PC-9 (cell line): ENCODE measurements around the gene ALG12. TPM values are rescaled to one million over a fixed set of nuclear protein-coding genes. Genes with fewer than 3 reads are reported as not detected.
A peak's percentile ranks its signal among the peaks of the same experiment; 100 is the strongest.
"Not testable (repeated sequence)": the region's sequence is repeated elsewhere in the genome, so short reads cannot be mapped to it uniquely, and the experiment has no call there.

Experiments used
- BruUV-seq: library from RNA; stranded (reverse); fragments of 400-500 nt; replicated peaks from 2 replicates; lab custom pipeline; 2021; lab: Mats Ljungman, UMichigan
- CTCF ChIA-PET: fragments of 300-600 bp; sonication (Branson Sonifier 250); formaldehyde crosslinking; loops from one replicate; lab custom pipeline; 2022; ENCODE audit warnings: antibody characterized with exemption; lab: Charles Lee
- POLR2A ChIA-PET: fragments of 300-600 bp; sonication (Branson Sonifier 250); formaldehyde crosslinking; loops from one replicate; lab custom pipeline; 2022; ENCODE audit warnings: antibody characterized with exemption; ENCODE audit not compliant: unreplicated experiment; lab: Charles Lee
- DNase-seq, 2 experiments: peaks; one replicate each; pipeline versions ENCODE4 v3.0.0 to v3.0.0-alpha.2; 2015 to 2022; ENCODE audit warnings: mixed read lengths in 1 of 2
- H2AFZ ChIP-seq: fragments of 200-600 bp; sonication (generic); 2 replicates; pipeline ENCODE4 v1.8.1; 2017; ENCODE audit warnings: antibody characterized with exemption
- H3F3A ChIP-seq: fragments of 200-600 bp; sonication (generic); 2 replicates; pipeline ENCODE4 v1.8.1; 2017; ENCODE audit warnings: antibody characterized with exemption, mild to moderate bottlenecking, low read depth; ENCODE audit not compliant: insufficient read depth
- H3K27ac ChIP-seq: fragments of 200-600 bp; sonication (generic); 2 replicates; pipeline ENCODE4 v1.6.1; 2016; ENCODE audit warnings: mixed run types
- H3K27me3 ChIP-seq: fragments of 200-600 bp; sonication (generic); 2 replicates; pipeline ENCODE4 v1.6.1; 2016; ENCODE audit warnings: low read depth, mixed run types; ENCODE audit not compliant: insufficient read depth
- H3K36me3 ChIP-seq: fragments of 200-600 bp; sonication (generic); 2 replicates; pipeline ENCODE4 v1.6.1; 2016; ENCODE audit warnings: low read depth, mixed run types
- H3K4me1 ChIP-seq: fragments of 200-600 bp; sonication (generic); replicated peaks from 2 replicates; pipeline ENCODE4 v1.6.1; 2016; ENCODE audit warnings: mixed run types; ENCODE audit not compliant: insufficient read depth
- H3K4me2 ChIP-seq: fragments of 200-600 bp; sonication (generic); 2 replicates; pipeline ENCODE4 v1.6.1; 2017; ENCODE audit warnings: mixed run types
- H3K4me3 ChIP-seq: fragments of 200-600 bp; sonication (generic); 2 replicates; pipeline ENCODE4 v1.6.1; 2016; ENCODE audit warnings: mixed run types
- H3K79me2 ChIP-seq: fragments of 200-600 bp; sonication (generic); 2 replicates; pipeline ENCODE4 v1.6.1; 2017; ENCODE audit warnings: low read depth, mixed run types
- H3K9me2 ChIP-seq: fragments of 200-600 bp; sonication (generic); 2 replicates; pipeline ENCODE4 v1.8.1; 2017; ENCODE audit warnings: mild to moderate bottlenecking; ENCODE audit not compliant: insufficient read depth
- H3K9me3 ChIP-seq: fragments of 200-600 bp; sonication (generic); 2 replicates; pipeline ENCODE4 v1.8.1; 2016; ENCODE audit warnings: low read depth; ENCODE audit not compliant: insufficient read depth
- H4K20me1 ChIP-seq: fragments of 200-600 bp; sonication (generic); 2 replicates; pipeline ENCODE4 v1.8.1; 2017; ENCODE audit not compliant: insufficient read depth
- EZH2 ChIP-seq: fragments of 200-600 bp; sonication (generic); IDR thresholded peaks from 2 replicates; pipeline ENCODE4 v1.8.0; 2017; ENCODE audit warnings: antibody characterized with exemption, low read depth
- intact Hi-C: fragments of 100-400 bp; cut with micrococcal nuclease; formaldehyde crosslinking; loops from one replicate; pipeline ENCODE4 v1.10.0; 2022; ENCODE audit not compliant: unreplicated experiment
- total RNA-seq: library from RNA; stranded (reverse); gene quantifications from 2 replicates; pipeline ENCODE4 v1.2.3, GENCODE V29; 2021
- TF ChIP-seq, protein P1 (sequence below): fragments of 200-600 bp; sonication (generic); conservative IDR thresholded peaks from 2 replicates; pipeline ENCODE4 v1.6.1; 2017; ENCODE audit warnings: mixed run types, antibody characterized with exemption, mild to moderate bottlenecking, moderate library complexity

ALG12 gene
- total RNA-seq, 1 experiment from 2014 or later, result 16.8 TPM

DNA sequence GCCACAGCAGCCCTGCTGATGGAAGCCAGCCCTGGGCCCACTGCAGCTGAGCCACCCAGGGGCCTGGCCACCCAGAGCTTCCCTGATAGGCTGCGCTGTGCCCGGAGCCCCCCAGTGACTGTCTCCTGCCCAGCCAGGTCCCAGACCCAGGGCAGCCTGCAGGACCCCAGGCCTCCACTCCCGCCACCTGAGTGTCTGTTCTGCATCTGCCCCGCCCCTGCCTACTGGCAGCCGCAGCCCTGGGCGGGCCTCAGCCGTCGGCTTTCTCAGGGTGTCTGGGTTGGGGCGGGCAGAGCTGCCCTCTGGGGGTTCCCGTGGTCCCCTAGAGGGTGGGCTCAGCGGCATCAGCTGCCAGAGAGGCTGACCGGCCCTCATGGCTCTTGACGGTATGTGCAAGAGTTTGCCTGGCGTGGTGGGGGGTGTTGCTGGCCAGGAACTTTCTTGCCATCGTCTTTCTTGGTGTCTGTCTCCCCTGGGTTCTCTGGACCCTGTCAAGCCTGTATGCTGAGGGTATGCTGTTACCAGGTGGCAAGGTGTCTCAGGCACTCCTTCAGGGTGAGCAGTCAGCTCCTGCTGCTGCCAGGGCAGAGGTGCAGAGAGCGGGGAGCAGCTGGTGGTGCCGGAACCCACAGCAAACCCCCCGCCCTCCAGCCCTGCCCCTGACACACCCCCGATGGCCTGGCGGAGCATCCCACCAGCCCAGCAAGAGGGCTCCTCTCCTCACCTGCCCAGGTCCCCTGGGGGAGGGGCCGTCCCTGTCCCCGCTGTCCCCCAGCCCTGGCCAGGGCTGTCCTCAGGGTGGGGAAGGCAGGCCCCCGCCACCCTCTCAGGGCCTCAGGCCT, 30.1 kb upstream of the ALG12 start:
- Histone ChIP-seq H4K20me1 (no peaks in the 10 kb centered on the region), H3K9me2 (no peaks in the 10 kb centered on the region), H3K4me3 (no peak overlapping the region), H3K79me2 (no peaks in the 10 kb centered on the region), H3K27me3 (no peaks in the 10 kb centered on the region), H3K27ac (no peak overlapping the region), H3K4me1 (peaks cover 43% of the 10 kb centered on the region), H3K36me3 (no peaks in the 10 kb centered on the region), H2AFZ (no peak overlapping the region), H3F3A (peaks cover 21% of the 10 kb centered on the region), H3K4me2 (peak overlapping the region; percentile 48), H3K9me3 (no peaks in the 10 kb centered on the region)
- POLR2A ChIA-PET, result interaction anchor here (0.7 kb wide), 1 partner anchor 14 kb away, joined by 3 read pairs; no protein-coding TSS in a partner anchor
- intact Hi-C loops, result no loop called here
- BruUV-seq, result TSS peak; percentile 30
- no peak for TF ChIP-seq EZH2
- TF ChIP-seq, protein P1, sequence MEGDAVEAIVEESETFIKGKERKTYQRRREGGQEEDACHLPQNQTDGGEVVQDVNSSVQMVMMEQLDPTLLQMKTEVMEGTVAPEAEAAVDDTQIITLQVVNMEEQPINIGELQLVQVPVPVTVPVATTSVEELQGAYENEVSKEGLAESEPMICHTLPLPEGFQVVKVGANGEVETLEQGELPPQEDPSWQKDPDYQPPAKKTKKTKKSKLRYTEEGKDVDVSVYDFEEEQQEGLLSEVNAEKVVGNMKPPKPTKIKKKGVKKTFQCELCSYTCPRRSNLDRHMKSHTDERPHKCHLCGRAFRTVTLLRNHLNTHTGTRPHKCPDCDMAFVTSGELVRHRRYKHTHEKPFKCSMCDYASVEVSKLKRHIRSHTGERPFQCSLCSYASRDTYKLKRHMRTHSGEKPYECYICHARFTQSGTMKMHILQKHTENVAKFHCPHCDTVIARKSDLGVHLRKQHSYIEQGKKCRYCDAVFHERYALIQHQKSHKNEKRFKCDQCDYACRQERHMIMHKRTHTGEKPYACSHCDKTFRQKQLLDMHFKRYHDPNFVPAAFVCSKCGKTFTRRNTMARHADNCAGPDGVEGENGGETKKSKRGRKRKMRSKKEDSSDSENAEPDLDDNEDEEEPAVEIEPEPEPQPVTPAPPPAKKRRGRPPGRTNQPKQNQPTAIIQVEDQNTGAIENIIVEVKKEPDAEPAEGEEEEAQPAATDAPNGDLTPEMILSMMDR, result no peak
- no peak for DNase-seq
- CTCF ChIA-PET, result interaction anchor here (0.7 kb wide), 1 partner anchor 16 kb away, joined by 7 read pairs; no protein-coding TSS in a partner anchor

DNA sequence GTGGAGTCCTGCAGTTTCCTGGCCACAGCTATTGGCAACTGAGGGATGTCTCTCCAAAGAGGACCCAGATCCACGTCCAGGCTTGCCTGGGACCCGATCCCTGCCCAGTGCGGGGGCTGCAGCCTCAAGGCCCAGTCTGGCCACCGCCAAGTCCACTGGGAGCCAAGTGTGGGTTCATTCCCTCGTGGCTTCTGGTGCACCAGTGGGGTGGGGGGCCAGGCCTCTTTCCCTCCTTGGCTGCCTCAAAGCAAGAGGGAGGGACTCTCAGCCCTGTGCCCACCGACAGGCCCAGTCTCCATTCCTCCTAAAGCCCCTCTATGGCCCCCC, 29.0 kb upstream of the ALG12 start:
- no peak overlapping the region for H2AFZ ChIP-seq
- H3K9me3 ChIP-seq, result no peaks in the 10 kb centered on the region
- H3K9me2 ChIP-seq, result no peaks in the 10 kb centered on the region
- TF ChIP-seq, protein P1, result no peak
- no peak for TF ChIP-seq EZH2
- H3K4me3 ChIP-seq, result no peak overlapping the region
- POLR2A ChIA-PET, result no interaction called here
- H3K4me1 ChIP-seq, result peaks cover 35% of the 10 kb centered on the region
- no peaks in the 10 kb centered on the region for H3K27me3 ChIP-seq
- H3K27ac ChIP-seq, result no peak overlapping the region
- CTCF ChIA-PET, result no interaction called here
- H3F3A ChIP-seq, result peaks cover 18% of the 10 kb centered on the region
- intact Hi-C loops, result no loop called here
- H3K4me2 ChIP-seq, result no peak overlapping the region
- DNase-seq, result no peak
- no peaks in the 10 kb centered on the region for H4K20me1 ChIP-seq
- H3K36me3 ChIP-seq, result no peaks in the 10 kb centered on the region
- BruUV-seq, result no TSS peak
- H3K79me2 ChIP-seq, result no peaks in the 10 kb centered on the region

DNA sequence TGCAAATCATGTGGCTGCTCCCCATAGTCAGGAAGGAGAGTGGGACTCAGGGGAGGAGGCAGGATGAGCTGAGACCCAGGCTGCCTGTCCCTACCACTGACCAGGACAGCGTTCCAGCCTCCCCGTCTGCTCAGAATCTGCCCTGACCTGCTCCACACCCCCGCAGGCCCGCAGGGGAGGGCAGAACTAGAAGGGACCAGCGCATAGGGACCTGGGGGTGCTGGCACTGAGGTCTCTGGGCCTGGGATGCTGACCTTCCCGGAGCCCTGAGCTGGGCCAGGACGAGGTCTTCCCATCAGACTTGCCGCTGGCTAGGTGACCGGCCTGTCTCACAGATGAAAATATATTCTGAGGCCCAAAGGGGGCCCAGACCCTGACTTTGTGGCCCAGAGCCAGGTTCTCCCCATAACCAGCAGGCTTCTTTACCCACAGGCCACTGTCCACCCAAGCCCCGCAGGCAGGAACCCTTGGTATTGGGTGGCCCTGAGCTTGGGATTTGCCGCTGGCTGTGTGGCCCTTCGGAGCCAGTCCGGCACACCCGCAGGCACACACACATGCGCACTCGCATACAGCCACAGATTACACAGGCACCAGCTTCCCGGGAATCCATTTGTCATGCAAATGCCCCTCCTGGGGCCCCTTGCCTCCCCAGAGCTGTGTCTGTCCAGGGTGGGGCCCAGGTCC, 28.5 kb upstream of the ALG12 start:
- intact Hi-C loops, result no loop called here
- peaks cover 30% of the 10 kb centered on the region for H3K4me1 ChIP-seq
- no peaks in the 10 kb centered on the region for H3K9me3 ChIP-seq
- H4K20me1 ChIP-seq, result no peaks in the 10 kb centered on the region
- POLR2A ChIA-PET, result interaction anchor here (1.2 kb wide), 1 partner anchor 11 kb away, joined by 5 read pairs; no protein-coding TSS in a partner anchor
- no peak overlapping the region for H3K4me3 ChIP-seq
- no peaks in the 10 kb centered on the region for H3K36me3 ChIP-seq
- no peaks in the 10 kb centered on the region for H3K9me2 ChIP-seq
- no peak overlapping the region for H2AFZ ChIP-seq
- H3K27me3 ChIP-seq, result no peaks in the 10 kb centered on the region
- no peak overlapping the region for H3K27ac ChIP-seq
- H3K4me2 ChIP-seq, result no peak overlapping the region
- DNase-seq, result no peak
- no TSS peak for BruUV-seq
- peaks cover 14% of the 10 kb centered on the region; the same call in 1 of the 2 replicates for H3F3A ChIP-seq
- no peaks in the 10 kb centered on the region for H3K79me2 ChIP-seq
- CTCF ChIA-PET, result no interaction called here
- no peak for TF ChIP-seq EZH2
- TF ChIP-seq, protein P1, result no peak

DNA sequence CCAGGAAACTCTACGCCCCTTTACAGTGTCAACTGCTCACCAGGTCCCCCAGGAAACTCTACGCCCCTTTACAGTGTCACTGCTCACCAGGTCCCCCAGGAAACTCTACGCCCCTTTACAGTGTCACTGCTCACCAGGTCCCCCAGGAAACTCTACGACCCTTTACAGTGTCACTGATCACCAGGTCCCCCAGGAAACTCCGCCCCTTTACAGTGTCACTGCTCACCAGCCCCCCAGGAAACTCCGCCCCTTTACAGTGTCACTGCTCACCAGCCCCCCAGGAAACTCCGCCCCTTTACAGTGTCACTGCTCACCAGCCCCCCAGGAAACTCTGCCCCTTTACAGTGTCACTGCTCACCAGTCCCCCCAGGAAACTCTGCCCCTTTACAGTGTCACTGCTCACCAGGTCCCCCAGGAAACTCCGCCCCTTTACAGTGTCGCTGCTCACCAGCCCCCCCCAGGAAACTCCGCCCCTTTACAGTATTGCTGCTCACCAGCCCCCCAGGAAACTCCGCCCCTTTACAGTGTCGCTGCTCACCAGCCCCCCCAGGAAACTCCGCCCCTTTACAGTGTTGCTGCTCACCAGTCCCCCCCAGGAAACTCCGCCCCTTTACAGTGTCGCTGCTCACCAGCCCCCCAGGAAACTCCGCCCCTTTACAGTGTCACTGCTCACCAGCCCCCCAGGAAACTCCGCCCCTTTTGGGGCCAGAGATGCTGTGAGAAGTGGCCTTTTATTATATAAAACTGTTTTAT, 27.0 kb upstream of the ALG12 start:
- H3K9me2 ChIP-seq, CTCF ChIA-PET, H3K4me2 ChIP-seq, H3K36me3 ChIP-seq, intact Hi-C loops, BruUV-seq, DNase-seq, H3K27me3 ChIP-seq, H3K4me3 ChIP-seq, H4K20me1 ChIP-seq, H3K9me3 ChIP-seq, H3K79me2 ChIP-seq, H3F3A ChIP-seq, H2AFZ ChIP-seq, H3K27ac ChIP-seq: not testable (repeated sequence)
- POLR2A ChIA-PET, result interaction anchor here (1.2 kb wide), 1 partner anchor 9 kb away, joined by 5 read pairs; no protein-coding TSS in a partner anchor
- peaks cover 17% of the 10 kb centered on the region for H3K4me1 ChIP-seq
